Hepatocyte (in vitro differentiated cells): ENCODE data around the gene VSTM2L. TPM values are rescaled to one million over a fixed set of nuclear protein-coding genes. Genes with fewer than 3 reads are reported as not detected.

Experiments used
- DNase-seq: peaks from one replicate; pipeline ENCODE4 v3.0.0-alpha.2; 2016; ENCODE audit warnings: low spot score
- H2AFZ ChIP-seq: fragments of 200-600 bp; sonication (generic); 2 replicates; pipeline ENCODE4 v1.6.0; 2016; ENCODE audit warnings: antibody characterized with exemption, mild to moderate bottlenecking
- H3K27ac ChIP-seq: fragments of 200-600 bp; sonication (generic); 2 replicates; pipeline ENCODE4 v1.5.1; 2016; ENCODE audit warnings: mild to moderate bottlenecking
- H3K27me3 ChIP-seq: fragments of 200-600 bp; sonication (generic); 2 replicates; pipeline ENCODE4 v1.6.1; 2016
- H3K36me3 ChIP-seq: fragments of 200-600 bp; sonication (generic); replicated peaks from 2 replicates; pipeline ENCODE4 v1.5.1; 2016; ENCODE audit warnings: low read depth; ENCODE audit not compliant: insufficient read depth
- H3K4me1 ChIP-seq: fragments of 200-600 bp; sonication (generic); 2 replicates; pipeline ENCODE4 v1.5.1; 2016; ENCODE audit warnings: mild to moderate bottlenecking, moderate library complexity; ENCODE audit not compliant: insufficient read depth
- H3K4me2 ChIP-seq: fragments of 200-600 bp; sonication (generic); 2 replicates; pipeline ENCODE4 v1.6.0; 2016
- H3K4me3 ChIP-seq: fragments of 200-600 bp; sonication (generic); 2 replicates; pipeline ENCODE4 v1.5.1; 2016; ENCODE audit warnings: mild to moderate bottlenecking
- H3K79me2 ChIP-seq: fragments of 200-600 bp; sonication (generic); 2 replicates; pipeline ENCODE4 v1.6.0; 2017; ENCODE audit warnings: mild to moderate bottlenecking
- H3K9me2 ChIP-seq: fragments of 200-600 bp; sonication (generic); replicated peaks from 2 replicates; pipeline ENCODE4 v1.6.0; 2017; ENCODE audit warnings: mild to moderate bottlenecking; ENCODE audit not compliant: insufficient read depth
- H3K9me3 ChIP-seq: fragments of 200-600 bp; sonication (generic); 2 replicates; pipeline ENCODE4 v1.5.1; 2016; ENCODE audit warnings: low read depth, mild to moderate bottlenecking
- H4K20me1 ChIP-seq: fragments of 200-600 bp; sonication (generic); 2 replicates; pipeline ENCODE4 v1.6.0; 2016; ENCODE audit warnings: mild to moderate bottlenecking; ENCODE audit not compliant: insufficient read depth, poor library complexity, severe bottlenecking
- EZH2 ChIP-seq: fragments of 200-600 bp; sonication (generic); IDR thresholded peaks from 2 replicates; pipeline ENCODE4 v1.6.1; 2016; ENCODE audit warnings: antibody characterized with exemption, mild to moderate bottlenecking, borderline replicate concordance
- EZH2phosphoT487 ChIP-seq: fragments of 200-600 bp; sonication (generic); IDR thresholded peaks from one replicate; pipeline ENCODE4 v1.6.1; 2018; ENCODE audit warnings: antibody characterized with exemption, mild to moderate bottlenecking, low read depth, moderate library complexity; ENCODE audit not compliant: unreplicated experiment, severe bottlenecking
- whole genome bisulfite sequencing: methylation state at CpG from one replicate; pipeline ENCODE4 v1.1.6; 2016; ENCODE audit warnings: low lambda C conversion rate; ENCODE audit errors: missing lambda C conversion rate; 5-methylcytosine and 5-hydroxymethylcytosine counted together
- polyA plus RNA-seq: library from polyadenylated mRNA; unstranded; fragments of >200 nt; fragmentation: Nextera tagmentation; extraction: Ambion mirVana; gene quantifications from 2 replicates; pipeline ENCODE4 v1.2.1, GENCODE V29; 2016
- total RNA-seq: library from RNA; depleted of rRNA; stranded (reverse); fragments of >200 nt; gene quantifications from 2 replicates; pipeline ENCODE4 v1.2.3, GENCODE V29; 2014
- TF ChIP-seq, protein P1 (sequence below): fragments of 200-600 bp; sonication (generic); IDR thresholded peaks from 2 replicates; pipeline ENCODE4 v1.5.1; 2016; ENCODE audit warnings: antibody characterized with exemption, mild to moderate bottlenecking; ENCODE audit not compliant: poor library complexity

Gene VSTM2L
- total and polyA plus RNA-seq, 2 experiments from 2014 or later: 2.5 to 3.7 TPM

DNA sequence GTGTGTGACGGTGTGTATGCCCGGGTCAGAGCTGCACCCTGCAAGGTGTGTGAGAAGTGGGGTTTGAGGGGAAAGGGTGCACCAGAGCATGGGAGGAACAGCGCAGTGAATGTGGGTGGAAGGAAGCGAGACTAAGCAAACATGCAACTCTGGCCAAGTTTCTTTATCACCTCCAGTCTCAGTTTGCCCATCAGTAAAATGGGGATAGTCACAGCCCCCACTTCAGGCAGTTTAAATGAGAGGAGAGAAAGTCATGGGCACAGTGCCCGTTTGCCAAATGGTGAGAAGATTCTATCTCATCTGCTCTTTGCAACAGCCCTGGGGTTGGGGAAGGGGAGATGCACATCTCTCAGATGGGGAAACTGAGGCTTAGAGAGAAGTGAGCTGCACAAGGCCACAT, 12.8 kb upstream of the VSTM2L start:
- no peaks in the 10 kb centered on the region for H3K36me3 ChIP-seq
- H3K4me3 ChIP-seq: no peak overlapping the region
- no peaks in the 10 kb centered on the region for H3K9me2 ChIP-seq
- no peak overlapping the region for H3K4me2 ChIP-seq
- H3K27ac ChIP-seq: no peak overlapping the region
- no peaks in the 10 kb centered on the region for H4K20me1 ChIP-seq
- H3K27me3 ChIP-seq: no peaks in the 10 kb centered on the region
- no peak overlapping the region for H2AFZ ChIP-seq
- H3K9me3 ChIP-seq: no peaks in the 10 kb centered on the region
- DNase-seq: no peak
- 93% methylated on average over 5 of the region's 5 CpGs for WGBS
- no peak for TF ChIP-seq EZH2phosphoT487
- TF ChIP-seq, protein P1, sequence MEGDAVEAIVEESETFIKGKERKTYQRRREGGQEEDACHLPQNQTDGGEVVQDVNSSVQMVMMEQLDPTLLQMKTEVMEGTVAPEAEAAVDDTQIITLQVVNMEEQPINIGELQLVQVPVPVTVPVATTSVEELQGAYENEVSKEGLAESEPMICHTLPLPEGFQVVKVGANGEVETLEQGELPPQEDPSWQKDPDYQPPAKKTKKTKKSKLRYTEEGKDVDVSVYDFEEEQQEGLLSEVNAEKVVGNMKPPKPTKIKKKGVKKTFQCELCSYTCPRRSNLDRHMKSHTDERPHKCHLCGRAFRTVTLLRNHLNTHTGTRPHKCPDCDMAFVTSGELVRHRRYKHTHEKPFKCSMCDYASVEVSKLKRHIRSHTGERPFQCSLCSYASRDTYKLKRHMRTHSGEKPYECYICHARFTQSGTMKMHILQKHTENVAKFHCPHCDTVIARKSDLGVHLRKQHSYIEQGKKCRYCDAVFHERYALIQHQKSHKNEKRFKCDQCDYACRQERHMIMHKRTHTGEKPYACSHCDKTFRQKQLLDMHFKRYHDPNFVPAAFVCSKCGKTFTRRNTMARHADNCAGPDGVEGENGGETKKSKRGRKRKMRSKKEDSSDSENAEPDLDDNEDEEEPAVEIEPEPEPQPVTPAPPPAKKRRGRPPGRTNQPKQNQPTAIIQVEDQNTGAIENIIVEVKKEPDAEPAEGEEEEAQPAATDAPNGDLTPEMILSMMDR: no peak
- TF ChIP-seq EZH2: no peak
- H3K79me2 ChIP-seq: no peaks in the 10 kb centered on the region
- no peaks in the 10 kb centered on the region for H3K4me1 ChIP-seq

DNA sequence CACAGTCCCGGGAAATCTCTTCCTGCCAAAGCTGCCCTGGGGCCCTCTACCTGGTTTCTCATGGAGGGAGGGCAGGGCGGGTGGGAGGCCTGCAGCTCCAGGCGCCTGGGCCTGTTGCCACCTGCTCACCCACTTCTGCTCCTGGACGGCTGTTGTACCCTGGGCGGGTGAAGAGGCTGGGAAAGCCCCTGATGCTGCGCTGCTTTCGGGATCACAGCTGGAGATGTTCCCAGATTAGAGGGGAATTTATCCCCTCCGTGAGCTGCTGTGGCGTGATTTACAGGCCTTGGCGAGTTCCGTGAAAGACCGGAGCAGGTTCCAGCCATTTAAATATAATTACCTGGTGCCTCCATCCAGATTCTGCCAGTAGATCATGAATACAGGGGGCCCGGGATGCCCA, 12.3 kb upstream of the VSTM2L start:
- no peaks in the 10 kb centered on the region for H3K4me1 ChIP-seq
- H3K4me3 ChIP-seq: no peak overlapping the region
- no peaks in the 10 kb centered on the region for H3K27me3 ChIP-seq
- H3K9me3 ChIP-seq: no peaks in the 10 kb centered on the region
- no peak overlapping the region for H3K4me2 ChIP-seq
- H3K9me2 ChIP-seq: no peaks in the 10 kb centered on the region
- no peak overlapping the region for H3K27ac ChIP-seq
- WGBS: 83% methylated on average over 13 of the region's 13 CpGs
- DNase-seq: no peak
- no peaks in the 10 kb centered on the region for H4K20me1 ChIP-seq
- TF ChIP-seq EZH2phosphoT487 (no peak), EZH2 (no peak)
- TF ChIP-seq, protein P1: no peak
- no peaks in the 10 kb centered on the region for H3K79me2 ChIP-seq
- no peaks in the 10 kb centered on the region for H3K36me3 ChIP-seq
- H2AFZ ChIP-seq: no peak overlapping the region

DNA sequence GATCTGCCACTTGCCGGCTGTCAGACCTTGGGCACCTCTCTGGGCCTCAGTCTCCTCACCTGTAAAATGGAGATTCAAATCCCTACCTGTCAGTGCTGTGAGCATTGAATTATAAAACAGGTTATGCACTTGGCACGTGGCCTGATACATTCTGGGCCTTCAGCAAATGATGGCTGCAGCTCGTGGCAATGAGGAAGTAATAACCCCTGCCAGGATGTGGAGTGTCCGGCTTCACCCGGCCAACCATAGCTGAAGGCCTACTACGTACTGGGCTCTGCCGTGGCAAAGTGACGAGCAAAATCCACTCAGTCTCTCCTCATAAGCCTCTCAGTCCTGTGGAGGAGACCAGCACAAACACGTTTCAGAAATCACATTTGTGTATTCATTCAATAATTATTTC, 10.9 kb upstream of the VSTM2L start:
- Histone ChIP-seq H3K27ac (no peak overlapping the region), H3K9me3 (no peaks in the 10 kb centered on the region), H3K79me2 (no peaks in the 10 kb centered on the region), H3K27me3 (no peaks in the 10 kb centered on the region), H2AFZ (no peak overlapping the region), H3K9me2 (no peaks in the 10 kb centered on the region), H3K36me3 (no peaks in the 10 kb centered on the region), H4K20me1 (no peaks in the 10 kb centered on the region), H3K4me1 (no peaks in the 10 kb centered on the region), H3K4me2 (no peak overlapping the region), H3K4me3 (no peak overlapping the region)
- WGBS: 87% methylated on average over 9 of the region's 9 CpGs
- no peak for TF ChIP-seq EZH2phosphoT487
- no peak for DNase-seq

DNA sequence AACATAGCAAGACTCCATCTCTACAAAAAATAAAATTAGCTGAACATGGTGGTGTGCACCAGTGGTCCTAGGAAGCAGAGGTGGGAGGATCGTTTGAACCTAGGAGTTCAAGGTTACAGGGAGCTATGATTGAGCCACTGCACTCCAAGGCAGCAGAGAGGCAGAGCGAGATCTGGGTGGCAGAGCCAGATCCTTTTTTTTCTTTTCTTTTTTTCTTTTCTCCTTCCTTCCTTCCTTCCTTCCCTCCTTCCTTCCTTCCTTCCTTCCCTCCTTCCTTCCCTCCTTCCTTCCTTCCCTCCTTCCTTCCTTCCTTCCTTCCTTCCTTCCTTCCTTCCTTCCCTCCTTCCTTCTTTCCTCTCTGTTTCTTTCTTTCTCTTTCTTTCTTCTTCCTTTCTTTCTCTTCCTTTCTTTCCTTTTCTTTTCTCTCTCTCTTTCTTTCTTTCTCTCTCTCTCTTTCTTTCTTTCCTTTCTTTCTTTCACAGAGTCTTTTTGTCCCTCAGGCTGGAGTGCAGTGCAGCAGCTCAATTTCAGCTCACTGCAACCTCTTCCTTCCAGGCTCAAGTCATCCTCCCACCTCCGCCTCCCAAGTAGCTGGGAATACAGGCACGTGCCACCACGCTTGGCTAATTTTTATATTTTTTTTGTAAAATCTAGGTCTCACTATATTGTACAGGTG, 9.2 kb upstream of the VSTM2L start:
- Histone ChIP-seq H3K9me3 (no peaks in the 10 kb centered on the region), H3K27me3 (peaks cover 3% of the 10 kb centered on the region), H3K79me2 (no peaks in the 10 kb centered on the region), H3K4me3 (no peak overlapping the region), H3K4me2 (no peak overlapping the region), H3K27ac (no peak overlapping the region), H2AFZ (no peak overlapping the region), H4K20me1 (no peaks in the 10 kb centered on the region), H3K9me2 (no peaks in the 10 kb centered on the region), H3K4me1 (no peaks in the 10 kb centered on the region), H3K36me3 (no peaks in the 10 kb centered on the region)
- 90% methylated on average over 5 of the region's 5 CpGs for WGBS
- no peak for DNase-seq
- TF ChIP-seq EZH2phosphoT487 (no peak), EZH2 (no peak)
- TF ChIP-seq, protein P1: no peak
